Measurements from ENCODE around the gene GBP3.
"Not testable (repeated sequence)": the region's sequence is repeated elsewhere in the genome, so short reads cannot be mapped to it uniquely, and the experiment has no call there.

GBP3 gene, protein sequence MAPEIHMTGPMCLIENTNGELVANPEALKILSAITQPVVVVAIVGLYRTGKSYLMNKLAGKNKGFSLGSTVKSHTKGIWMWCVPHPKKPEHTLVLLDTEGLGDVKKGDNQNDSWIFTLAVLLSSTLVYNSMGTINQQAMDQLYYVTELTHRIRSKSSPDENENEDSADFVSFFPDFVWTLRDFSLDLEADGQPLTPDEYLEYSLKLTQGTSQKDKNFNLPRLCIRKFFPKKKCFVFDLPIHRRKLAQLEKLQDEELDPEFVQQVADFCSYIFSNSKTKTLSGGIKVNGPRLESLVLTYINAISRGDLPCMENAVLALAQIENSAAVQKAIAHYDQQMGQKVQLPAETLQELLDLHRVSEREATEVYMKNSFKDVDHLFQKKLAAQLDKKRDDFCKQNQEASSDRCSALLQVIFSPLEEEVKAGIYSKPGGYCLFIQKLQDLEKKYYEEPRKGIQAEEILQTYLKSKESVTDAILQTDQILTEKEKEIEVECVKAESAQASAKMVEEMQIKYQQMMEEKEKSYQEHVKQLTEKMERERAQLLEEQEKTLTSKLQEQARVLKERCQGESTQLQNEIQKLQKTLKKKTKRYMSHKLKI

DNA sequence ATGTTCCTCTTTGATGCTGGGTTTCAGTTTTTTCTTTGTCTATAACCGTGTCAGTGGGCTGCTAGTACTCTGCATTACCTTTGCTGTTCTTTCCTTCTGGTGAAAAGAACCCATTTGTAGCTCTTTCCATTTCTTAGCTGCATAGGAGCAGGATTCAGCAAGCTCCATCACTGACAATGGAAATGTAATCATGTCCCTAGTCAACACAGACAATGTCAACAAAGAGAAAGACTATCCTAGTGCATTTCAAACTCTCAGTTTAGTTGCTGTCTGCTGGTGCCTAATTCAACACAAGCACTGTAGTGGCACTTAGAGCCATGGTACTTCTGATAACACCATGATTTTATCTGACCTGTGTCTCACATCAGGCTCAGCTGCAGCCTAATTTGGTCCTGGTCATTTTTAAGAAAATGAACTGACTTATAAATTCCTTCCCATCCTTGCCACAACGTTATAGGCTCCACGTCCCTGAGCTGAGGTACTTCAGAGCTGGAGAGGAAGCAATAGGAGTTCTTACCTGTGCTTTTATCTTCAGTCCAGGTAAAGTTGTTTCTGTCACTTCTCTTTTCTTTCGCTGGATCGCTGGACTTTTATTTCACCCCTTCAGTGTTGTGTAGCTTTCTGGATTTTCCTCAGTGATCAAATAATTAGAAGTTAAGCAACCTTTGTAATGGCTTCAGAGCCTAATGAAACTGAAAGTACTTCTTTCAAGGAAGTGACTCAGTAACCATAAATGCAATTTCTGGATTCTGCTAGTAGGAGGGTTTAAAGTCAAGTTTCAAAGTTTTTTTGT, at the start of gene GBP3:
Gene GBP3, minus strand, starts transcription at position 700 of the 793 bp plus-strand sequence. CDS start 2,145 bp downstream, outside the sequence.
- no peak for DNase-seq

DNA sequence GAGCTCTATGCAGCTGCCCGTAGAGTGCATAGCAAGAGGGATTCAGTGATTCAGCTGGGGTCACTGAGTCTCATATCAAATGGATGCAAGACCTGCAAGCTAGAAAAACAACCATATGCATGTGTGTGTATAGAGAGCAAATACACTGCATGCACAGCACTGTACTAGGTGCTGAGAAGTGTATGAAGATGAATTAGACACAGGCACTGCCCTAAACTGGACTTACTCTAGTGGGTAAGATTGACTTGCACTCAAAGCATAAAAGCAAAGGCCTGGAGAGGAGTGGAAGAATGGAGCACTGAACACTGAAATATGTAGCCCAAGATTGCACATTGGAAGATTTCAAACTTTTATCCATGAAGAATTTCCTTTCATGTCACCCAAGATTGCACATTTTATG, 47.8 kb upstream of the GBP3 start:
- DNase-seq: no peak

DNA sequence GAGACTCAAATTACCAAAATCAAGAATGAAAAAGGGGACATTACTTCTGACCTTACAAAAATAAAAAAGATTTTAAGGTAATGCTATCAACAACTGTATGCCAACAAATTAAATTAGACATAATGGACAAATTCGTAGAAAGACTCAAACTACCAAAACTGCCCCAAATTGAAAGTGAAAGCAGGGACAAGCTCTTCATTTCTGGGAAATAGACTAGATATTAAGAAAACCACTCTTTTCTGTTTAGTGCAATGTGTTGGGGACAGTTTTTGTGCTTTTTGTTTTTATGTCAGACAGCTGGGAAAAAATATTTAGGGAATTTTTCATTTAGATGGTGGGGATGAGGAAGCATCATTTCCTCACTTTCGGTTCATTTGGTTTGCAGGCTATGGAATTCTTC, 47.3 kb upstream of the GBP3 start:
- DNase-seq: no peak

DNA sequence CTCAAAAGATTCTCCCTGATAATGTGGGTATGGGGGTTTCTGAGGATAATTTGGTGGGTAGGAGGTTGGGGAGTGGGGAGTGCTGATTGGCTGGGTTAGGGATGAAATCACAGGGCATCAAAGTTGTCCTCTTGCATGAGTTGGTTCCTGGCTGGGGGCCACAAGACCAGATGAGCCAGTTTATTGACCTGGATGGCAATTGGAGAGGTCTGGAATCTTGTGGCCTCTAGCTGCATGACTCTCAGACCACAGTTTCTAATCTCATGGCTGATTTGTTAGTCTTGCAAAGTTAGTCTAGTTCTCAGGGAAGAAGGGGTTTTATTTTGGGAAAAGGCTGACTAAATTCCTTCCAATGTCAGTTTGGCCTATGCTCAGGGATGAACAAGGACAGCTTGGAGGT, 45.6 kb upstream of the GBP3 start:
- no peak for DNase-seq

DNA sequence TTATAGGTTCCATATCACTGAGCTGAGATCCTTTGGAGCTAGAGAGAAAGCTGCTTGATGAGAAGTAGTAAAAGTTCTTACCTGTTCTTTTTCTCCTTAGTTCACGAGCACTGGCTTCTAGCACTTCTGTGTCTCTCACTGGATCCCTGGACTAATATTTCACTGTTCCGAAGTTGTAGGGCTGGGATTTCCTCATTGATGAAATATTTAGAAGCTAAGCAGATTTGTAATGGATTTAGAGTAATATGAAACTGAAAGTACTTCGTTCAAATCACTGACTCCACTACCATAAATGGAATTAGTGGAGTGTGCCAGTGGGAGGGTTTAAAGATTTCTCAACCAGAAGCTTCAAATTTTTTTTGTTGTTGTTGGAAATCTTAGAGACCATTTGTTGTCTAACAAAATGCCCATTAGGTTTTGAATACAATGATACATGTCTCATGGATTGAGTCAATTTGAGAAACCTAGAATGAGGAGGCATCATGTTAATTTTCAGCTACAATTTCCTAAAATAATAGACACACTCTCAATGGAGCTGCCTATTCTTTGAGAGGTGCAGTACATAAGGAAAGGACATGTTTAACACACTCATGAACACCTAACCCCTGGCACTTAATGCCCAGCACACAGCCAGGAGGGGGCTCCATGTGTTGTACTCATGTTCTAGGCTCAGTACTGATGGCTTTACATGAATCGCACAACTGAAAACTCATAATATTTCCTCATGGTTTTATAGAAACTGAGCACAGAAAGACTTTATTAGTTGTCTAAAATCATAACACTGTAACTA, 42.6 kb upstream of the GBP3 start, which contains the start of gene GBP1:
Gene GBP1, minus strand, starts transcription at position 130 of the 790 bp plus-strand sequence. CDS start 1,974 bp downstream, outside the sequence.
- DNase-seq: no peak

DNA sequence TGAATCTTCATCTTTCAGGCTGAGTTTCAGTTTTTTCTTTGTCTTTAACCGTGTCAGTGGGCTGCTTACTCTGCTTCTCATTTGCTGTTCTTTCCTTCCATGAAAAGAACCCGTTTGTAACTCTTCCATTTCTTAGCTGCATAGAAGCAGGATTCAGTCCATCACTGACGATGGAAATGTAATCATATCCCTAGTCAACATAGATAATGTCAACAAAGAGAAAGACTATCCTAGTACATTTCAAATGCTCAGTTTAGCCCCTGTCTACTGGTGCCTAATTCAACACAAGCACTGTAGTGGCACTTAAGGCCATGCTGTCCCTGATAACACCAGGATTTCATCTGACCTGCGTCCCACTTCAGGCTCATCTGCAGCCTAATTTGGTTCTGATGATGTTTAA, 42.0 kb upstream of the GBP3 start:
- no peak for DNase-seq

DNA sequence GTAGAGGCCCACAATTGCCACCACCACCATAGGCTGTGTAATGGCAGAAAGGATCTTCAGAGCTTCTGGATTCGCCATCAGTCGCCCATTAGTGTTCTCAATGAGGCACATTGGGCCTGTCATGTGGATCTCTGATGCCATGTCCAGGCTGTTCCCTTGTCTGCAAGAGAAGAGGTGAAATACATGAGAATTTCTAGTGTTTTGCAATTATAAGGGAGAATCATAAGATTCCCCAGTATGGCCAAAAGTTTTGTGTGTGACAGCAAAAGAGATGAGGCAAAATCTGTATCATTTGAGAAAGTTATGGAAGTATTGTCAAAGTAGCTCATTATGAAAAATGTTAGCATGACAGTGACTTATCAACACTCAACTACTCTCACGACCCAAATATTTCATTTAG, 40.4 kb upstream of the GBP3 start:
- DNase-seq: no peak

DNA sequence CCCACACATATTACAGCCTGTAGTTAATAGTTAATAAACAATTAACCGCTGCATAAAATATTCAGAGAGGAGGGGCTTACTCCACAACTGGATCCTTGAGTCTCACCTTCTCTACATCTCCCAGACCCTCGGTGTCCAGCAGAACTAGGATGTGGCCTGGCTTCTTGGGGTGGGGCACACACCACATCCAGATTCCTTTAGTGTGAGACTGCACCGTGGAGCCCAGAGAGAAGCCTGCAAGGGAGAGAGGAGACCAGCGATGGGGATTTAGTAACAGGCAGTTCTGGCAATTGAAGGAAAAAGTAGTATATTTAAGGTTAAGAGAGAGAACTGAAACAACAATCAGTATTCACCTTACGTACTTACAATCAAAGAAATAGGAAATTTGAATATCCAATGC, 37.4 kb upstream of the GBP3 start:
- DNase-seq: no peak

DNA sequence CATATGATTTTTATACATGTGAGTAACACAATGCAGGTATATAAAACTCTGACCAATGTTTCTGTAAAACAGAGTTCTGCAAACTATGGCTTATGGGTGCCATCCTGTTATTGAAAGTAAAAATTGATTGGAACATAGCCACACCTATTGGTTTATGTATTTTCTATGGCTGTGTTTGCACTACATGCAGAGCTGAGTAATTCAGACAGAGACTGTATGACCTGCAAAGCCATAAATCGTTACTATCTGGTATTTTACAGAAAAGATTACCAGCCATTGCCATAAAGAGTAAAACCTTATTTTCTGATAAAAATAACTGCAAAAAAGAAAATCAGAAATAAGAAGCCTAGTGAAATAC, 29.3 kb upstream of the GBP3 start:
- no peak for DNase-seq

DNA sequence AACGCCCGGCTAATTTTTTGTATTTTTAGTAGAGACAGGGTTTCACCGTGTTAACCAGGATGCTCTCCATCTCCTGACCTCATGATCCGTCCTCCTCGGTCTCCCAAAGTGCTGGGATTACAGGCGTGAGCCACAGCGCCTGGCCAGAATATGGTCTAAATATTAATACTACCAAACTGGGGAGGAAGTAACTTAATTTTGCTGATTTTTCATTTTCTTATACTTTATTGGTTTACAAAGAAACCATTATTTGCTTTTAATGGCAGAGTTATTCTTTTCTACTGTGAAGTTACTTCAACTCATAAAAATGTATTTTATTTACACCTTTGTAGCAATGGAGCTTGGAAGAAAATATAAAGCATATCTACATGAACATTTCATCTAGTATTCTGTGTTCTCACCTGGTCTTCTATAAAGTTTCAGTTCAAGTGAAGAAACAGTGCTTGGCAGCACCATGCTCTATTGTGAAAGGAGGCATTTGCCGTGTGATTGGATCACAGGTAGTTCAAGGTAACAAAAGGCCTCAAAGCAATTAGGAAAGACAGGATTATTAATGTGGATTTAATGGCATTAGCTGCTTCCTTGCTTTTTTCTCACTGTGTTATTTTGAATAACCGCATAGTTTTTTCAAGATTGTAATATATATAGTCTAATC, 28.8 kb upstream of the GBP3 start:
- no peak for DNase-seq

DNA sequence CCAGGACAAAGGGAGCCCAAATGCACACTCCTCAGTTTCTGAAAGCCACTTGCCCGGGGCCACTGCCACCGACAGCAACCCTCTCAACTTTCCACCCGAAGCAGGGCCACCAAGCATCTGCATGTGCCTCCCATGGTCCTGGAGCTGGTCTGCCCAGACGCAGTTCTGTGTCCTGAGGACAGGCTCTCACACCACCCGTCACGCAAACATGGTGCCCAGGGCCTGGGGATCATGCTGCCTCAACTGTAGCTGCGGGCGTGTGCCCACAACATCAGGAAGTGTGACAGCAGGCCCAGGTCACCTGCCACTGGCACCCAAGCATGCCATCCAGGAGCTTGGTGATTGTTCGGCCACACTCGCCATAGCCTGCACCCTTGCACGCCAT, 28.0 kb upstream of the GBP3 start:
- DNase-seq: no peak

DNA sequence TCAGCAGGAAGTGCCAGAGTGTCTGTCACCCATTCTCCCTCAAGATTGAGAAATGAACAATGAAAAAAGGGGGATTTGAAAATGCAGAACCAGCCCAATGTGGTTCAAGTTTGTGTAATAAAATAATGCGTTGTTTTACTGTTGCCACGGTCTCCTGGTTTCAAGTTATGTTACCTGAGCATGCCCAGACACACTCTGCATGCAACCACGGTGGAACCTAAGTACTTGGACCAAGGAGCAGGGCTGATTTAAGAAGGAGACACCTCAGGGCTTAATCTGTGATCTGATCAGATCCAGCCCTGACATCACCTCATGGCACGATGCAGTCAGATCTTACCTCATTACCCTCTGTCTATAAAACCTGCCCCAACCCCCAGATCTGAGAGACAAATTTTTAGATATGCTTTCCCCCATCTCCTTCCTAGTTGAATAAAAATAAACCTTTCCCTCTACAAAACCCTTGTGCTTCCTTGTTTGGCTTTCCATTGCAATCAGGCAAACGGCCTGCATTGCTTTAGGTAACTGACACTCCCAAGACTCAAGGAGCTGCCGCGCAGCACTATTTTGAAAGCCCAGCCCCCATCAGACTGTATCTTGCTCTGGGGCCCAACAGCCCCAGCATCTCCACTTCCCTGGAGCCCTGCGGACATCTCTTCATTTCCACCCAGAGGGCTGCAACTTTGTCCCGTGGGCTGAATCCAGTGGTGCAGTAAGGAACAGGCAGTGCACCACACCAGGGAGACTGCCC, 27.4 kb upstream of the GBP3 start:
- DNase-seq: not testable (repeated sequence)

DNA sequence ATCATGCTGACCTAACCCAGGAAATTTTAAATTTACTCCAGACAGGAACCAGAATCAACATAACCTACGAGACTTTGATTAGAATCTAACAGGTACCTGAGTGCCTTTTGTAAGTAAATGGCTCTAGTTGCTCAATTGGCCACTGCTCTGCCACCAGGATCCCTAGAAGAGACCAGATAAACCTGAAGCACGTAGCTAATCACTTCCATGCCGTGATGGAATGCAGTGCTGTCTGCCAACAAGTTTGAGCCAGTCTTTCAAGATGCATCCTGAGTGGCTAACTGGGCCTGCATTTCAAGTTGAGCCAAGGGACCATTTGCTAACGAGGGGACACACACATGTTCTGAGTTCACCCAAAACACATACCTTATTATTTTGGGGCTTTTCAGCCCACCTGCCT, 26.5 kb upstream of the GBP3 start:
- DNase-seq: not testable (repeated sequence)

DNA sequence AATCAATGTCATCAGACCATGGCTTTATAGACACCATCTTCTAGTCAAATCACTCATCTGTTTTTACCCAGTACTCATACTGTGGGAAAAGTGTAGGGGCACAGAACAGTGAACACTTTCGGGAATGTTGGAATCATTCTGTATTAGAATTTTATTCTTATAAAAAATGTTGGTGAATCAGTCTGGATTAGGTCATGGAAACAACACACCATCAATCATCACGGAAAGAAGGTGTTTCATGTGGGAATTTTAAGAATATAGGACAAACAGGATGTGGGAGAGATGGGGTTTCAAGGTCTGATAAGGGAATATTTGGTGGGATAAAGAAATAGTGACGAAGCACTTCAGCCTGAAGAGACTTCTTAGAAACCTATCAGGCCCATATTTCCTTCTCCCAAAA, 25.1 kb upstream of the GBP3 start:
- DNase-seq: no peak

DNA sequence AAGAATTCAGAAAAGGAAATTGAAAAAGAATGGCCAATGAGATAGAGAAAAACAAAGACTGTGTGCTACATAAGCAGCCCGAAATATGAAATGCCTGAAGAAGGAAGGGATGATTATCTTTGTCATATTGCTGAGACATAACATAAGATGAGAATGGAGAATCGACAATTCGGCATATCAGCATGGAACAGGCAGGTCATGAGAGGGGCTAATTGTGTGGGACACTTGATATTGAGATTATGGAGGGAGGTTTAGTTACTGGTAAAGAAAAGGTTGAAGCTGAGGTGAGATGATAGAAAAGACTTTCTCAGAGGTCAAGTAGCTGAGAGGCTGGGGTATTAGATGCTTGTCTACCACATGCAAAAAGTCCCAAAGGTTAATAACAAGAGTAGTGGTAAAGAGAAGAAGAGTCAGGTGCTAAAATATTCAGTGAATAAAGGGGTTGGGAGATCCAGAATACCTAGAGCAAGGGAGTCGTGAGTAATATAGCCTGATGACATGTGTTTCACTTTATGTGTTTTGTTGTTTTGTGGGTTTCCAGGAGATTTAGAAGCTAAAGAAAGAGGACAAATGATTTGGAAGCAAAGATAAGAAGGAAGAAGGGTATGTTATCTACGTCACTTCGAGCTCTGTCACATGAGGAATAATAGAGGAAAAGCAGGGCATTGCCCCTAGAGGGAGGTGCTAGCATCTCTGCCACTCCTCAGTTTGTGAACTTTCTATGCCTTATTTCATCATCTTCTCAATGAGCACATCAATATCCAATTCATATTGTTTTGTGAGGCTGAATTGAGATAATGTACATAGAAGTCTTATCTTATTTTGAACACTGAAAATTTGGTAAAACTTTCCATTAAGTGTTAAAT, 23.9 kb upstream of the GBP3 start:
- not testable (repeated sequence) for DNase-seq

DNA sequence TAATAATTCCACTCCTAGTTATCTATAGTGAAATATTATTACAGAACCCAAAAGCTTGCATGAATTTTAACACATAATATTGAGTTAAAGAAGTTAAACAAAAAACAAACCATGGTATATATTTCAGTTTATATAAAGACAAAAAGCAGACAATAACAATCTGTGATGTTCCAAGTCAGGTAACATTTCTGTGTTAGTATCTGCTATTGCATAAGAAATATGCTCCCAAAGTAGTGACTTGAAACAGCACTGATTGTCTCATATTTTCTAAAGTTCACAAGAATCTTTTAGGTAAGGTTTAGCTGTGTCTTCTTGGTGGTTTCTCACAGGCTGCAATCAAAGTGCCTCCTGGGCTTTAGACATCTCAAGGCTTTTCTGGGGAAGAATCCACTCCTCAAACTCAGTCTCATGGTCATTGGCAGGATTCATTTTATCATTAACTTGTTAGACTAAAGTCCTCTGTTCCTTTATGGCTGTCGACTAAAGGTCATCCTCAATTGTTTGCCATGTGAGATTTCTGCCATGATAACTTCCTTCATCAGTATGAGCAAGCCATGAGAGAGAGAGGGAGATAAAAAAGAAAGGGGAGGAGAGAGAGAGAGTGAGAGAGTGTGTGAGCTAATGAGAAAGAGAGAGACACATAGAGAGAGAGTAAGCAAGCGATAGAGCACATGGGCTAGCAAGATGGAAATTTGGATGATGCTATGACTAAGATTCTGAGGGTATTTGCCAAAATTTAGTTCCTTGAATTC, 22.5 kb upstream of the GBP3 start:
- DNase-seq: no peak

DNA sequence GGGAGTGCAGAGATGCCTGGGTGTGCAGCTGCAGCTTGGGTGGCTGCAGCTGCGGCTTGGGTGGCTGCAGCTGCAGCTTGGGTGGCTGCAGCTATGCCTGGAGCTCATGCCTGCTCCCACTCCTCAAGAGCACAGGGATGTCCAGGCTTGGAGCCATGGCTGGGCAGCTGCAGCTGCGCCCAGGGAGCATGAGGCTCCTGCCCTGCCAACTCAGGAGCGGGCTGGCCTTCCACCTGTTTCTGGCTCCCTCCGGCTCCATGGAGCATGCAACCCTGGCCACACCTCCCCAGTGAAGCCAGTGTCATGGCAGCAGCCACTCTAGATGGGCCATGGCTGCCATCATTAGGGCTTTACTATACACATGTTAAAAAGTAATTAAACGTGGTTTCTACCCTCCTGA, 21.3 kb upstream of the GBP3 start:
- DNase-seq: no peak

DNA sequence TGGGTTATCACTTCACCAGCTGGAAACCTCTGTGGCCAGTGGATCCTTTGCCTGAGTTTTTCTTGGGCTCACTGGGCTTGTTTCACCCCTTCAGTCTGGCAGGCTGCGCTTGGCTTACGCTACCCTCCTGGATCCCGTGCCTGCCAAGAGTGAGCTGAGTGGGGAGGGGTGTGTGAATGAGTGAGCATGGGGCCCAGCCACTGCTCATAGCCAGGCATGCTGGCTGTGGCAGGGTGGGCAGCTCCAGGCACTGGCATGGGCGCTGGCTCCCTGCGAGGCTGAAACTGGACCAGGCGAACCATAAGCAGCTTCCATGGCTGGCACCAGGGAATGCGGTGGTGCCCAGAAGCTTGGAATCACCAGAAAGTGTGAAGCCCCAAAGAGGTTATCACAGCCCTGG, 19.8 kb upstream of the GBP3 start:
- DNase-seq: no peak

DNA sequence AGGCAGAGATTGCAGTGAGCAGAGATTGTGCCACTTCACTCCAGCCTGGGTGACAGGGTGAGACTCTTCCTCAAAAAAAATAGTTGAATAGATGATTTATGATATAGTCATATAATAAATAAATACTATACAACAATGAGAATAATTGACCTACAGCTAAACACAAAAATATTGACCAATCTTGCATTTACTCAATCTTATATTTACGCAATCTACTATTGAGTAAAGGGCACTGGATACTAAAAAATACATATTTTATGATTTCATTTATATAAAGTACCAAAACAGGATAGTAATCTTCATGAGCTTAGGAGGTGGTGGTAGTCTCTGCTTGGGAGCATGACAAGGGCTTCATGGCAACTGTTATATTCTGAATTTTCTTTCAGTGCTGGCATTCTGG, 19.1 kb upstream of the GBP3 start:
- no peak for DNase-seq

DNA sequence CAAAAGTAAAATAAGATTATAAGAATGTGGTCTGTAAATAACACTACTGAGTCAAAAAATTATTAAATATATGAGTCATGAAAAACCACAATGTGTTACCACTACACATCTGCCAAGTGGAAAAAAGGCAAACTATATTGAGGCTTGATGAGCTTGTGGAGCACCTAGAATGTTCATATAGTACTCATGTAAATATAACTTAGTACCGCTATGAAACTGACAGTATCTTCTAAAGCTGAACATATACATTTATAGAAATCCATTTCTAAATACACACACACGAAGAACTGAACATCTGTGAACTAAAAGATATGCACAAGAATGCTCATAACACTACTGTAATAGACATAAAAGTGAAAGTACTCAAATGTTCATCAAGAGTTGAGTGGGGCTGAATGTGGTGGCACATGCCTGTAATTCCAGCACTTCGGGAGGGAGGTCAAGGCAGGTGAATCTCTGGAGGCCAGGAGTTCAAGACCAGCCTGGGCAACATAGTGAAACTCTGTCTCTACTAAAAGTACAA, 18.5 kb upstream of the GBP3 start:
- DNase-seq: no peak

Data from cerebellar nuclear complex (tissue), 1 donor.